Thymus (tissue), 11 donors: ENCODE results near the gene TMEM266. TPM values are rescaled to one million over a fixed set of nuclear protein-coding genes. Genes with fewer than 3 reads are reported as not detected.

ENCODE experiments used
- DNase-seq, 9 donors: peaks; one replicate each; pipeline ENCODE4 v3.0.0-alpha.2; 2013; ENCODE audit warnings: low spot score in 9 of 9, low read depth in 6 of 9, missing footprints in 1 of 9
- H3K27ac ChIP-seq, 2 donors: one replicate each; pipeline ENCODE4 v1.5.1; 2013; ENCODE audit warnings: control low read depth in 1 of 2, low read depth in 1 of 2, low read length in 1 of 2, mild to moderate bottlenecking in 1 of 2, moderate library complexity in 1 of 2
- H3K27me3 ChIP-seq, 2 donors: one replicate each; pipeline ENCODE4 v1.5.1; 2013; ENCODE audit warnings: low read length in 1 of 2; ENCODE audit not compliant: control insufficient read depth in 2 of 2, insufficient read depth in 1 of 2
- H3K36me3 ChIP-seq, 2 donors: one replicate each; pipeline ENCODE4 v1.5.1; 2013; ENCODE audit warnings: low read length in 1 of 2, mild to moderate bottlenecking in 1 of 2, moderate library complexity in 1 of 2; ENCODE audit not compliant: control insufficient read depth in 2 of 2, insufficient read depth in 2 of 2
- H3K4me1 ChIP-seq, 2 donors: one replicate each; pipeline ENCODE4 v1.5.1; 2013; ENCODE audit warnings: low read length in 2 of 2; ENCODE audit not compliant: control insufficient read depth in 2 of 2, insufficient read depth in 2 of 2
- H3K4me3 ChIP-seq, 2 donors: one replicate each; pipeline ENCODE4 v1.5.1; 2013; ENCODE audit warnings: low read length in 2 of 2, control low read depth in 1 of 2, mild to moderate bottlenecking in 1 of 2
- H3K9me3 ChIP-seq, 2 donors: one replicate each; pipeline ENCODE4 v1.5.1; 2013; ENCODE audit warnings: low read length in 1 of 2, mild to moderate bottlenecking in 1 of 2; ENCODE audit not compliant: control insufficient read depth in 2 of 2, insufficient read depth in 1 of 2
- WGBS: extraction: QIAGEN DNeasy Blood & Tissue Kit; methylation state at CpG from one replicate; pipeline ENCODE4 v1.1.7; 2013; 5-methylcytosine and 5-hydroxymethylcytosine counted together
- polyA plus RNA-seq: library from polyadenylated mRNA; stranded (reverse); fragments of 200-250 nt; gene quantifications from one replicate; pipeline ENCODE4 v1.2.3, GENCODE V29; 2013
- total RNA-seq: library from RNA; stranded (reverse); fragments of 120-200 nt; gene quantifications from one replicate; pipeline ENCODE4 v1.2.4, GENCODE V29; 2013
- donor health status: healthy.

TMEM266 gene
- total and polyA plus RNA-seq, 2 donors: 1.2 TPM

DNA sequence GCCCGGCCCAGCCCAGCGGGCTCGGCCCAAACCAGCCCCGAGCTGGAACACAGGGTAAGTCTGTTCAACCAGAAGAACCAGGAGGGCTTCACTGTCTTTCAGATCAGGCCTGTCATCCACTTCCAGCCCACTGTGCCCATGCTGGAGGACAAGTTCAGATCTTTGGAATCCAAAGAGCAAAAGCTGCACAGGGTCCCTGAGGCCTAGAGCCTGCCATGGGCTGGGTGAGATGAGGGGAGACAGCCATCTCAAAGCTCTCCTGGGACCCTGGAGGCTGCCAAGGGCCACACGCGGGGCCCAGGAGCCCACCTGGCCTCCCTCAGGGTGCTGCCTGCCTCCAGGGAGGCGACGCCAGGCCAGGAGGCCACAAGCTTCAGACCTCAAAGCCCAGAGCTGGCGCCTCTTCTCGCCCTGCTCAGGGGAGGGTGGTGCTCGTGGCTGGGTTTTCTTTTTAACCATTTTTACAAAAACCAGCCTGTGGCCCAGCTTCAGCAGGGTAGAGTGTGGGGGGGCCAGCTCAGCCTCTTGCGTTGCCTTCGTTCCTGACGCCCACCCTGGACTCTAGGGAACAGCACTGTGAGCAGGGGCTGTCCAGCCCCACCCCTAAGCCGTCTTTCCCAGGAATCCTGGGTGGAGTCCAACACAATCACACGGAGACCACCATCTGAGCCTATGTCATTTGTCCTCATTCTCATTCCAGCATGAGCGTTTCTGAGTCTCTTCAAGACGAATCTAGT is 144.5 kb downstream of the TMEM266 start:
- Histone ChIP-seq H3K9me3 (no peaks in the 10 kb centered on the region), H3K4me1 (peaks cover 0 to 7% of the 10 kb centered on the region in 2 donors), H3K27me3 (no peaks in the 10 kb centered on the region), H3K27ac (no peak overlapping the region), H3K36me3 (peaks cover 0 to under 1% of the 10 kb centered on the region in 2 donors), H3K4me3 (no peak overlapping the region)
- DNase-seq: no peak
- WGBS: 94% methylated on average over 18 of the region's 18 CpGs

DNA sequence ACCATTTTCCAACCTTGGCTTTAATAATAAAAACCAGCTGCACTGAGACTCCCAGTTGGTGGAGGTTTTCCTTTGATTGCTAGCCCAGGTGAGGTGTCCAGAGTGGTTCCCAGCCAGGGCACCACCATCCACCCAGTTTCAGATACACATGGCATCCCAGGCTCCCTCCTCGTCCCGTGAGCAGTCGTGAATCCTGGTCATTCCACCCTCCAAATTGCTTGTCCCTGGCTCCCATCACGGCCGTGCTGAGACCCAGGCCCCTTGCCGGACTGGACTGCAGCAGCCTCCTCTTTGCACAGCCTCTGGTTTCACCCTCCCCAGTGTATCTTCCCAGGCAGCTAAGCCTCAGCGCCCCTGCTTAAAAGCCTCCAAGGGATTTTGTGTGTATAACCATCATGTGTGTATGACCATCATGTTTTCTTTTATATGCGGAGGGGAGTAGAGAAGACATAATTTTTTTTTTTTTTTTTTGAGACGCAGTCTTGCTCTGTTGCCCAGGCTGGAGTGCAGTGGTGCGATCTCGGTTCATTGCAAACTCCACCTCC is 145.2 kb downstream of the TMEM266 start:
- Histone ChIP-seq H3K4me1 (peaks cover 0 to 4% of the 10 kb centered on the region in 2 donors), H3K27me3 (no peaks in the 10 kb centered on the region), H3K4me3 (no peak overlapping the region), H3K36me3 (peaks cover 0 to 3% of the 10 kb centered on the region in 2 donors), H3K9me3 (no peaks in the 10 kb centered on the region), H3K27ac (no peak overlapping the region)
- DNase-seq: no peak
- 97% methylated on average over 11 of the region's 11 CpGs for WGBS

DNA sequence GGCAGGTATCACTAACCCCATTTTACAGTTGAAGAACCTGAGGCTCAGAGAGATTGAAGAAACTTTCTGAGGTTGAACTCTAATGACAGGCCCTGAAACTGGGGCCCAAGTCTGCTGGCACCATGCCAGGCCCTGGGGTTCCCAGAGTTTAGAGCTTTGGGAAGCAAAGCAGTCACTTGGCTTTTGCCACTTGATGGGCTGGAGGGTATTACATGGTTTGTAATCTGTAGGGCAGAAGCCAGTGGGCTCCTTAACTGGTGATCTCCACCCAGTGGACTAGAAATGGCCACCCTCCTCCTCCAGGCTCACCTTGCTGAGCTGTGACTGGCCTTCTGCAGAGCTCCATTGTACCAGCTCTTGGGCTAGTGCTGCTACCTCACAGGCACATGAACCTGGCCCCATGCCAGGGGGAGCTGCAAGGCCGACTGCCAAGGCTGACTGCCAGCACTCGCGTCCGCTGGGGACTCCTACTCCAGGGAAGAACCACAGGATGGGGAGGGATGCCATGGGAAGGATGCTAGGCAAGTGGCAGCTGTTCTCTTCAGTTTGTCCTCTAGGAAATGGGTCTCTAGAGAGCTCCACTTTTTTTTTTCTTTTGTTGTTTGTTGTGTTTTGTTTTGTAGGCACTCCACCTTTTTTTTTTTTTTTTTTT is 146.7 kb downstream of the TMEM266 start:
- no peak overlapping the region for H3K4me3 ChIP-seq
- H3K36me3 ChIP-seq: peaks cover 5 to 8% of the 10 kb centered on the region in 2 donors
- H3K27ac ChIP-seq: no peak overlapping the region
- 93% methylated on average over 4 of the region's 4 CpGs for WGBS
- H3K4me1 ChIP-seq: peaks cover 0 to 4% of the 10 kb centered on the region in 2 donors
- no peak for DNase-seq
- H3K9me3 ChIP-seq: no peaks in the 10 kb centered on the region
- H3K27me3 ChIP-seq: no peaks in the 10 kb centered on the region

DNA sequence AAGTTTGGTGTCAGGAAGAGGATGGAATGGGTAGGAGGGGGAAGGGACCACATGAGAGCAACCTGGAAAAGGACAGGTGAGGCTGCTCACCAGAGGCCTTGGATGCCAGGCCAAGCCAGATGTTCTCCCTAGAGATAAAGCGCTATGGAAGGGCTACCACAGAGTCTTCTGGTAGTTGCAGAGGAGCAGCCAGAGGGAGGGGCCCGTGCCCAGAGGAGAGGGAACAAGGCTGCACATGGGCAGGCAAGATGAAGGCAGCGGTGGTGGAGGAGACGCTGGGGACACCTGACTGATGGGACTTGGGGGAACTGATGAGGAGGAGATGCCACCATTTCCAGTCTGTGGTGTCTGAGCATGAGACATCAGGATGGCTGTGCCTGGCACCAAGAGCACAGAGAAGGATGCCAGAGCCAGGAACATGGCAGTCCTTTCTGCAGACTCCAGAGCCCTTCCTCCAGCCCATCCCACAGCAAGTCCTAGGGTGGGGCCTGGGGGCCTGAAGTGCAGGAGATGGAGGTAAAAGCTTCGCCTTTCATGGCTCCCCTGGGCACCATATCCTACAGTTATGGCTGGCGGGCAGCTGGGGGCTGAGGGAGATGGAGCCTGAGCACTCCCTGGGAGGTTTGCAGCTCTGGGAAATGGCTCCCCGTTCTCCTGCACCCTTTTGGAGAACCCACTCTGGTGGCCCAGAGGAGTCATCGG is 148.4 kb downstream of the TMEM266 start:
- Histone ChIP-seq H3K9me3 (no peaks in the 10 kb centered on the region), H3K36me3 (peaks cover 9 to 15% of the 10 kb centered on the region in 2 donors), H3K27ac (no peak overlapping the region), H3K27me3 (no peaks in the 10 kb centered on the region), H3K4me1 (peaks cover 0 to 4% of the 10 kb centered on the region in 2 donors), H3K4me3 (no peak overlapping the region)
- 98% methylated on average over 8 of the region's 8 CpGs for WGBS
- no peak for DNase-seq

DNA sequence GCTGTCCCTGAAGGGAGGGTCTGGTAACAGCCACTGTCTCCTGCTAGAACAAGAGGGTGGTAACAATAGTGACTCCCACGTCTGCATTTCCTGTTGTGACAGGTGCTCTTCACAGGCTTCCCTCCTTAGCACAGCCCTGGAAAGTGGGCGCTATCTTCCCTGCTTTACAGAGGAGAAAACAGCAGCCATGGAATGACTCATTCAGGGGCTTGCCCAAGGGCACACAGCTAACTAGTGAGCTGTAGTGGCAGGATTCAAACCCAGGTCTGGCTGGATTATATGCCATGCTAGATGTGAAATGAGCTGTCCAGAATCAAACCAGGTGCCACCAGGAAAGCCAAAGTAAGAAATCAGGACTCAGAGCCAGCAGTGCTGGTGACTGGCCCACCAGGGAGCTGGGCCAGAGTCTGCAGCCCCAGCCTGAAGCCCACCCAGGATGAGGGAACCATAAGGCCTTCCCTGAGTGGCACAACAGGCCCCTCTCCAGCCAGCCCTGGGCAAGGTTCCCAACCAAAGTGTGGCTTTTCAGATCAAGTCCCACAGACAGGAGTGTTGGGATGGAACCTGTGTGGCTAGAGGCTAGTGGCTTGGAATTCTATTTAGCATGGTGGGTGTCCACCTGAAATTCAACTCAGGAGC is 149.1 kb downstream of the TMEM266 start:
- no peak for DNase-seq
- H3K36me3 ChIP-seq: peaks cover 13 to 22% of the 10 kb centered on the region in 2 donors
- no peak overlapping the region for H3K4me3 ChIP-seq
- WGBS: 67% methylated on average over 2 of the region's 2 CpGs
- H3K4me1 ChIP-seq: peaks cover 0 to 4% of the 10 kb centered on the region in 2 donors
- H3K9me3 ChIP-seq: no peaks in the 10 kb centered on the region
- H3K27ac ChIP-seq: no peak overlapping the region
- no peaks in the 10 kb centered on the region for H3K27me3 ChIP-seq

DNA sequence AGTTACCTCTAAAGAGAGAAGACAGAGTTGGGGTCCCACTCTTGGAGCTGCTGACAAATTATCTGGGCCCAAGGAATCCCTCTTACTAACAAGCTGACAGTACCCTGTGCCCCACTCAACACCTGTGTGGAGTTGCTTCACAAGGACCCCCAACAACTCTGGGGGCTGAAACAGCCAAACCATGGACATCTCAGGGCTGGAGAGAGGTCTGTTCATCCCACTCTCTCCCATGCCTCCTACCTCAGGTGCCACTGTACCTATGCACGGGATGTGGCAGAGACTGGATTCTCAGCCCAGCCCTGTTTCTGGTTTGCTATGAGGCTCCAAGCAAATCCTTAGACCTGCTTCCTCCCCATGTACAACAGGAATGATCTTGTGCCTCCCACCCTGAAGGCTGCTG is 149.7 kb downstream of the TMEM266 start:
- Histone ChIP-seq H3K27me3 (no peaks in the 10 kb centered on the region), H3K27ac (no peak overlapping the region), H3K4me3 (no peak overlapping the region), H3K36me3 (peaks cover 17 to 26% of the 10 kb centered on the region in 2 donors), H3K4me1 (peaks cover 0 to 4% of the 10 kb centered on the region in 2 donors), H3K9me3 (no peaks in the 10 kb centered on the region)
- 100% methylated on average over 1 of the region's 1 CpG for WGBS
- DNase-seq: no peak

DNA sequence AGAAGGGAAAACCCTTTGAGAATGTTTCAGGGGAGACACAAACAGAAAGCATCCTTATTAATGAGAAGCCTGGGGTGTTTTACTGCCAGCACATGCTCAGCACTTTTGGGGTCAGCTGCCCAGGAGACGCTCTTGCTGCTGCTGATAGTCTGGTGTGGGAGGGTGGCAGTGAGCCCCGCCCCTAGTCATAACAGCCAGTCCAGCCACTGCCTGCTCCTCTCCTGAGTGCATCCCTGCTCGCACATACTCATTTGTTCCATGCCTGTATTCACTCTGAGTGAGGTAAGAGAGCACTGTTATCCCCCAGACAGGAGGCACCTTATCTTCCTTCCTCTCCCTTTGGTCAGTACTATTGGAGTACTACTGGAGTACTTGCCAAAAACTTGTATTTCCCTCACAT is 150.2 kb downstream of the TMEM266 start:
- H3K9me3 ChIP-seq: no peaks in the 10 kb centered on the region
- peaks cover 20 to 27% of the 10 kb centered on the region in 2 donors for H3K36me3 ChIP-seq
- WGBS: 100% methylated on average over 3 of the region's 3 CpGs
- no peak for DNase-seq
- H3K27ac ChIP-seq: no peak overlapping the region
- no peaks in the 10 kb centered on the region for H3K27me3 ChIP-seq
- peaks cover 0 to 4% of the 10 kb centered on the region in 2 donors for H3K4me1 ChIP-seq
- H3K4me3 ChIP-seq: no peak overlapping the region

DNA sequence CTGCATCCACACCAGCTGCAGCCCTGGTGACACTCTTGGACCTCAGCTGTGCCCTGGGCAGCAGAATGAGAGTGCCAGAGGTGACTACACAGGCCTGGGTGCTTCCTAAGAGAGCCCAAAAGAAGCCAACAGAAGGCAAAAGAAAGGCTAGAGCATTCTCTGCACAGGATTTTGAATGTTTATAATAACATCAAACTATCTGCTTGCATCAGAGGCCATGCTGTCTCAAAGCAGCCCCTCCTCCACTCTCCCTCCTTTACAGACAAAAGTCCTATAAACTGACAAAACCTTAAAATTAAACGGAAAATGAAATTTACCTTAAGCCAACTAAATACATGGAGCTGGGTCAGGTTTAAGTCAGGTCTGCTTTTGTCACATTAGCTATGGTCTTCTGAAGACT is 155.8 kb downstream of the TMEM266 start:
- Histone ChIP-seq H3K4me3 (no peak overlapping the region), H3K4me1 (no peaks in the 10 kb centered on the region), H3K27me3 (no peaks in the 10 kb centered on the region), H3K9me3 (no peaks in the 10 kb centered on the region), H3K27ac (no peak overlapping the region), H3K36me3 (peaks cover 31 to 34% of the 10 kb centered on the region in 2 donors)
- DNase-seq: no peak
- WGBS: 96% methylated on average over 1 of the region's 1 CpG
